Pancreas (tissue), 10 donors: ENCODE results near the gene MMP15. TPM values are rescaled to one million over a fixed set of nuclear protein-coding genes. Genes with fewer than 3 reads are reported as not detected.

Source experiments
- ATAC-seq, 4 donors: fragments of 200-7000 bp; cut with Tn5 transposase; one replicate each; pipeline versions ENCODE4 v1.8.0 to v1.9.1; 2020; ENCODE audit warnings: mild to moderate bottlenecking in 4 of 4, moderate library complexity in 4 of 4
- DNase-seq, 6 donors: peaks; one replicate each; pipeline ENCODE4 v3.0.0-alpha.2; 2020
- FAIRE-seq: peaks from 2 replicates; lab custom pipeline; 2012; peaks lifted over from hg19 to GRCh38; lab: Jason Lieb, UNC
- H3K27ac ChIP-seq, 4 donors: fragments of 200-600 bp; sonication (generic); 1 replicate in 3 of 4; 2 replicates in 1 of 4; pipeline versions ENCODE4 v1.5.0 to v1.8.0; 2020
- H3K27me3 ChIP-seq, 4 donors: fragments of 200-600 bp; one replicate each; pipeline ENCODE4 v1.8.0; 2021
- H3K36me3 ChIP-seq, 3 donors: fragments of 200-600 bp; sonication (generic) in 1 of 3; one replicate each; pipeline versions ENCODE4 v1.5.0 to v1.8.0; 2020 to 2021
- H3K4me1 ChIP-seq, 3 donors: fragments of 200-600 bp; one replicate each; pipeline ENCODE4 v1.8.0; 2021
- H3K4me3 ChIP-seq, 4 donors: fragments of 200-600 bp; sonication (generic) in 2 of 4; one replicate each; pipeline versions ENCODE4 v1.5.0 to v1.8.0; 2020 to 2021
- H3K9me3 ChIP-seq, 4 donors: fragments of 200-600 bp; one replicate each; pipeline ENCODE4 v1.8.0; 2021
- CTCF ChIP-seq, 4 donors: fragments of 200-600 bp; sonication (generic) in 3 of 4; IDR thresholded peaks; one replicate each; pipeline versions ENCODE4 v1.5.0 to v1.8.0; 2021; ENCODE audit warnings: antibody characterized with exemption in 4 of 4
- WGBS, 2 donors: extraction: QIAGEN DNeasy Blood & Tissue Kit; methylation state at CpG; one replicate each; pipeline ENCODE4 v1.1.7; 2013; 5-methylcytosine and 5-hydroxymethylcytosine counted together
- intact Hi-C, 3 donors: fragments of 100-400 bp; cut with DNase I; formaldehyde crosslinking; loops; one replicate each; pipeline versions ENCODE4 v1.11.1 to v1.14.2; 2022
- polyA plus RNA-seq, 2 donors: library from polyadenylated mRNA; stranded (reverse); fragments of 200-250 nt; gene quantifications; one replicate each; pipeline ENCODE4 v1.2.3, GENCODE V29; 2013
- total RNA-seq, 6 donors: library from RNA; stranded (reverse); fragmentation: NEBNext Ultra II Directional in 4 of 6; extraction: Animal tissue kit (Norgen Biotek cat#: 25700) in 4 of 6; gene quantifications; one replicate each; pipeline versions ENCODE4 v1.2.1 to v1.2.4, GENCODE V29; 2021 to 2023
- donor health status: healthy with polysubstance abuse.
- donor health status: DM: no; HTN: no; CAD: no; lungs with moderate emphysema.
- donor health status: DM: no; HTN: no; CAD: no.
- donor health status: control.
- donor health status: control.
- donor health status: Bipolar disorder and iron deficiency.
- donor health status: DM: yes; HTN: yes; CAD: no.
- donor health status: DM: no; HTN: no; CAD: no.
- donor health status: DM: no; HTN: no; CAD: no.
- donor health status: DM: yes; HTN: yes; CAD: no.

Gene MMP15
- total and polyA plus RNA-seq, 8 donors: 11.2 to 30.2 (median 21.0) TPM

GRCh38 chr16:58024486-58025350 lies 836 bp upstream of the MMP15 start:
- DNase-seq (peak; percentile 75 to 90 (median 80)), FAIRE-seq (no peak), ATAC-seq (peak; percentile 29 to 40 (median 34))
- peaks cover 15 to 25% (median 24%) of the 10 kb centered on the region in 3 donors for H3K4me1 ChIP-seq
- H3K27ac ChIP-seq: peak overlapping the region; percentile 82 to 90 (median 83)
- TF ChIP-seq CTCF (IDR thresholded peaks at IDR 0.05): no peak
- H3K27me3 ChIP-seq: no peaks in the 10 kb centered on the region
- H3K9me3 ChIP-seq: no peaks in the 10 kb centered on the region
- 2 to 3% methylated on average over 57 of the region's 57 CpGs for WGBS, 2 donors
- H3K4me3 ChIP-seq: peak overlapping the region; percentile 73 to 86 (median 82)
- H3K36me3 ChIP-seq: no peaks in the 10 kb centered on the region
- intact Hi-C loops: loop anchor here (5.0 to 10.0 kb wide), 2 partner anchors 98 to 100 kb away; partner anchors contain the start of gene CFAP20 (in 1 of the 3)

GRCh38 chr16:58026139-58026704 lies 668 bp downstream of the MMP15 start:
- no peak for TF ChIP-seq CTCF (IDR thresholded peaks at IDR 0.05)
- ATAC-seq (peak; percentile 9 to 60 (median 33)), FAIRE-seq (no peak), DNase-seq (peak; percentile 55 to 88 (median 78))
- peak overlapping the region; percentile 73 to 86 (median 82) for H3K4me3 ChIP-seq
- intact Hi-C loops: loop anchor here in 1 of 3 donors (10.0 kb wide), 1 partner anchor 99 kb away; the partner anchor contains the start of gene CFAP20
- WGBS, 2 donors: 0 to 1% methylated on average over 54 to 65 of the region's 65 CpGs
- no peaks in the 10 kb centered on the region for H3K36me3 ChIP-seq
- H3K4me1 ChIP-seq: peaks cover 15 to 29% (median 26%) of the 10 kb centered on the region in 3 donors
- no peaks in the 10 kb centered on the region for H3K27me3 ChIP-seq
- peak overlapping the region; percentile 82 to 90 (median 83) for H3K27ac ChIP-seq
- no peaks in the 10 kb centered on the region for H3K9me3 ChIP-seq

- TF ChIP-seq CTCF (IDR thresholded peaks at IDR 0.05): no peak
- Histone ChIP-seq H3K36me3 (no peaks in the 10 kb centered on the region), H3K4me1 (peaks cover 15 to 33% (median 31%) of the 10 kb centered on the region in 3 donors), H3K4me3 (peak overlapping the region; percentile 73 to 86 (median 82)), H3K27me3 (no peaks in the 10 kb centered on the region), H3K9me3 (no peaks in the 10 kb centered on the region), H3K27ac (peak overlapping the region; percentile 82 to 90 (median 83))
- DNase-seq (peak in 5 of 6 donors; percentile 47 to 90 (median 71)), FAIRE-seq (no peak), ATAC-seq (peak in 3 of 4 donors; percentile 3 to 6 (median 5))
- intact Hi-C loops: loop anchor here in 1 of 3 donors (10.0 kb wide), 1 partner anchor 98 kb away; the partner anchor contains the start of gene CFAP20
- WGBS, 2 donors: 0 to 1% methylated on average over 34 to 38 of the region's 38 CpGs
These were observed 1.2 kb downstream of the MMP15 start for GRCh38 chr16:58026705-58027160.

DNA sequence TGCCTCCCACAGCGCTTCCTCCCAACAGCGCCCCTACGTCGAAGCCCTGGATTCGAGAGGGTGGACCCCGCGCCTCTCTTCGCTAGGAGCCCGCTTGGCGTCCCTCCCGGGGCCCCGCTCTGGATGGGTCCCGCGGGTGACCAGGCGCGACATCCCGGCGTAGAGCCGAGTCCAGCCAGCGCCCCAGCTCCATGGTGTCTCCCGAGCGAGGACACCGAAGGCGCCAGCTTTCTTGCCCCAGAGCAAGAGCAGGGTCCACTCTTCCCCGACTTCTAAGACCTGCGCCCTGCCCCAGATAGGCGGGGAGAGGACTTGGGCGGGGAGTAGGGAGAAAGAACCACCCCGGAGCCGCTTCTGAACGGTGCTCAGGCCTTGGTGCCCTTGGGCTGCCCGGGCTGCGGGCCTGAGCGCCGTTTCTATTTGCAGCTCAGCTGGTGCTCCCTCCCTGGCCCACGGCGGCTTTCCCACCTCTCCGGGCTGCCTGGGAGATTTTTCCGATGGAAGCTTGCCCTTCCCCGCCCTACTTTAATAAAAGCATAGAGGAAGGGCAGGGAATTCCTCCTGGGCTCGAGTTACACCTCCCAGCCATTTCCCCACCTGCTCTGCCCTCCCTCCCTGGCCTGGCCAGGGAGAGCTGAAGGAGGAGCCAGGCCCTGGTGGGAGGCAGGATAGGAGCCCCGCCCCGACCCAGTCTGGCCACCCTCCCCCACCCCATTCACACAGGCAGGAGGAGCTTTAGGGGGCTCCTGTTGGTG lies 1.8 kb downstream of the MMP15 start:
- intact Hi-C loops: loop anchor here in 1 of 3 donors (10.0 kb wide), 1 partner anchor 97 kb away; the partner anchor contains the start of gene CFAP20
- ATAC-seq (peak; percentile 23 to 55 (median 41)), FAIRE-seq (no peak), DNase-seq (peak; percentile 66 to 87 (median 76))
- no peaks in the 10 kb centered on the region for H3K9me3 ChIP-seq
- H3K4me3 ChIP-seq: peak overlapping the region; percentile 73 to 86 (median 82)
- no peak for TF ChIP-seq CTCF (IDR thresholded peaks at IDR 0.05)
- no peaks in the 10 kb centered on the region for H3K27me3 ChIP-seq
- WGBS, 2 donors: 2 to 4% methylated on average over 42 to 43 of the region's 43 CpGs
- H3K27ac ChIP-seq: peak overlapping the region; percentile 82 to 90 (median 83)
- H3K4me1 ChIP-seq: peaks cover 17 to 39% (median 37%) of the 10 kb centered on the region in 3 donors
- H3K36me3 ChIP-seq: no peaks in the 10 kb centered on the region
